HepG2 (cell line): ENCODE measurements around the gene PMVK. TPM values are rescaled to one million over a fixed set of nuclear protein-coding genes. Genes with fewer than 3 reads are reported as not detected.

Source experiments
- ERF ChIP-seq: IDR thresholded peaks from 2 replicates; pipeline ENCODE4 v1.6.1; 2018; ENCODE audit warnings: missing biosample characterization, missing genetic modification reagents
- HNF4G ChIP-seq, 2 experiments: sonication (generic) in 1 of 2; formaldehyde crosslinking in 1 of 2; IDR thresholded peaks; 2 replicates each; pipeline versions ENCODE4 v1.4.0 to v1.6.1; 2011 to 2020; ENCODE audit warnings: borderline replicate concordance in 2 of 2, low read depth in 2 of 2, mild to moderate bottlenecking in 2 of 2, low read length in 1 of 2, missing genetic modification reagents in 1 of 2, moderate library complexity in 1 of 2
- PRPF4 ChIP-seq: fragments of 200-400 bp; formaldehyde crosslinking; IDR thresholded peaks from 2 replicates; pipeline ENCODE4 v1.6.1; 2016; ENCODE audit warnings: low read length, low read depth; ENCODE audit not compliant: poor library complexity, severe bottlenecking
- ZBTB1 ChIP-seq: sonication (generic); formaldehyde crosslinking; IDR thresholded peaks from 2 replicates; pipeline ENCODE4 v1.4.0; 2020; ENCODE audit warnings: missing genetic modification reagents, borderline replicate concordance
- ZC3H13 ChIP-seq: sonication (generic); formaldehyde crosslinking; IDR thresholded peaks from 2 replicates; pipeline ENCODE4 v1.8.1; 2023; ENCODE audit warnings: mild to moderate bottlenecking, missing genetic modification reagents, moderate library complexity
- ZMYM3 ChIP-seq: sonication (generic); formaldehyde crosslinking; IDR thresholded peaks from 2 replicates; pipeline ENCODE4 v1.5.1; 2020; ENCODE audit warnings: mild to moderate bottlenecking, missing genetic modification reagents
- ZNF124 ChIP-seq: sonication (generic); formaldehyde crosslinking; IDR thresholded peaks from 2 replicates; pipeline ENCODE4 v1.4.0; 2020; ENCODE audit warnings: missing genetic modification reagents
- ZNF142 ChIP-seq: sonication (generic); formaldehyde crosslinking; IDR thresholded peaks from 2 replicates; pipeline ENCODE4 v1.4.0; 2020; ENCODE audit warnings: missing genetic modification reagents
- ZNF644 ChIP-seq: IDR thresholded peaks from 2 replicates; pipeline ENCODE4 v1.6.1; 2016; ENCODE audit warnings: low read depth
- ZNF772 ChIP-seq: sonication (generic); formaldehyde crosslinking; IDR thresholded peaks from 2 replicates; pipeline ENCODE4 v1.5.0; 2020; ENCODE audit warnings: mild to moderate bottlenecking, missing genetic modification reagents
- polyA plus RNA-seq, 8 experiments: library from polyadenylated mRNA; depleted of rRNA in 3 of 8; stranded (reverse) in 7 of 8; unstranded in 1 of 8; fragments of >200 nt; fragmentation: Illumina TruSeq in 4 of 8; extraction: Trizol in 4 of 8; gene quantifications; 2 replicates each; pipeline versions ENCODE4 v1.2.1 to v1.2.3, GENCODE V29; 2011 to 2016; ENCODE audit warnings: low read depth in 4 of 8, missing spikeins in 1 of 8, mixed read lengths in 1 of 8; ENCODE audit not compliant: insufficient read depth in 1 of 8
- total RNA-seq, 5 experiments: library from RNA; depleted of rRNA; stranded (reverse); fragments of >200 nt; fragmentation: Illumina TruSeq; extraction: Trizol; gene quantifications; 2 replicates each; pipeline ENCODE4 v1.2.3, GENCODE V29; 2016; ENCODE audit warnings: low read depth in 1 of 5
- TF ChIP-seq, protein P1 (sequence below): IDR thresholded peaks from 2 replicates; pipeline ENCODE4 v1.6.1; 2016; ENCODE audit warnings: low read depth, control low read depth
- TF ChIP-seq, protein P2 (sequence below): sonication (generic); formaldehyde crosslinking; IDR thresholded peaks from 2 replicates; pipeline ENCODE4 v1.4.0; 2020; ENCODE audit warnings: missing genetic modification reagents, low read depth, mild to moderate bottlenecking, borderline replicate concordance
- TF ChIP-seq, protein P3 (sequence below): sonication (generic); formaldehyde crosslinking; IDR thresholded peaks from 2 replicates; pipeline ENCODE4 v1.5.1; 2020; ENCODE audit warnings: missing genetic modification reagents, mild to moderate bottlenecking, borderline replicate concordance
- TF ChIP-seq, protein P4 (sequence below): sonication (generic); formaldehyde crosslinking; IDR thresholded peaks from 2 replicates; pipeline ENCODE4 v1.4.0; 2020; ENCODE audit warnings: missing genetic modification reagents

The PMVK gene
- total and polyA plus RNA-seq, 2 of the 13 experiments (the other 11 are each of a cell fraction or from before 2014, with no cell fraction given): 3.9 to 12.6 TPM

- TF ChIP-seq, protein P1, sequence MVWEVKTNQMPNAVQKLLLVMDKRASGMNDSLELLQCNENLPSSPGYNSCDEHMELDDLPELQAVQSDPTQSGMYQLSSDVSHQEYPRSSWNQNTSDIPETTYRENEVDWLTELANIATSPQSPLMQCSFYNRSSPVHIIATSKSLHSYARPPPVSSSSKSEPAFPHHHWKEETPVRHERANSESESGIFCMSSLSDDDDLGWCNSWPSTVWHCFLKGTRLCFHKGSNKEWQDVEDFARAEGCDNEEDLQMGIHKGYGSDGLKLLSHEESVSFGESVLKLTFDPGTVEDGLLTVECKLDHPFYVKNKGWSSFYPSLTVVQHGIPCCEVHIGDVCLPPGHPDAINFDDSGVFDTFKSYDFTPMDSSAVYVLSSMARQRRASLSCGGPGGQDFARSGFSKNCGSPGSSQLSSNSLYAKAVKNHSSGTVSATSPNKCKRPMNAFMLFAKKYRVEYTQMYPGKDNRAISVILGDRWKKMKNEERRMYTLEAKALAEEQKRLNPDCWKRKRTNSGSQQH (CRISPR knock-in tag): no peak
- TF ChIP-seq ERF (CRISPR knock-in tag) (peak; percentile 64; the same call in 1 of the 2 replicates), ZNF142 (CRISPR knock-in tag) (no peak), ZNF772 (CRISPR knock-in tag) (peak; percentile 45; the same call in 1 of the 2 replicates), ZNF124 (no peak), ZBTB1 (no peak), ZMYM3 (CRISPR knock-in tag) (no peak; the same call in 1 of the 2 replicates), HNF4G (IDR thresholded peaks at IDR 0.05; ENCODE audit: borderline replicate concordance, low read depth, low read length) (peak; percentile 74), HNF4G (CRISPR knock-in tag; IDR thresholded peaks at IDR 0.05; ENCODE audit: borderline replicate concordance, low read depth) (no peak; the same call in 1 of the 2 replicates), ZC3H13 (no peak), PRPF4 (no peak), ZNF644 (CRISPR knock-in tag) (no peak)
- TF ChIP-seq, protein P2, sequence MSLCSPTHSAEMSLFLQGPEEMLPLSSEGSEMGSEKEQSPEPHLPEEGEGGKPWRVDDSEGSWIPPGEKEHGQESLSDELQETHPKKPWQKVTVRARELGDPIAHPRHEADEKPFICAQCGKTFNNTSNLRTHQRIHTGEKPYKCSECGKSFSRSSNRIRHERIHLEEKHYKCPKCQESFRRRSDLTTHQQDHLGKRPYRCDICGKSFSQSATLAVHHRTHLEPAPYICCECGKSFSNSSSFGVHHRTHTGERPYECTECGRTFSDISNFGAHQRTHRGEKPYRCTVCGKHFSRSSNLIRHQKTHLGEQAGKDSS: no peak
- TF ChIP-seq, protein P3, sequence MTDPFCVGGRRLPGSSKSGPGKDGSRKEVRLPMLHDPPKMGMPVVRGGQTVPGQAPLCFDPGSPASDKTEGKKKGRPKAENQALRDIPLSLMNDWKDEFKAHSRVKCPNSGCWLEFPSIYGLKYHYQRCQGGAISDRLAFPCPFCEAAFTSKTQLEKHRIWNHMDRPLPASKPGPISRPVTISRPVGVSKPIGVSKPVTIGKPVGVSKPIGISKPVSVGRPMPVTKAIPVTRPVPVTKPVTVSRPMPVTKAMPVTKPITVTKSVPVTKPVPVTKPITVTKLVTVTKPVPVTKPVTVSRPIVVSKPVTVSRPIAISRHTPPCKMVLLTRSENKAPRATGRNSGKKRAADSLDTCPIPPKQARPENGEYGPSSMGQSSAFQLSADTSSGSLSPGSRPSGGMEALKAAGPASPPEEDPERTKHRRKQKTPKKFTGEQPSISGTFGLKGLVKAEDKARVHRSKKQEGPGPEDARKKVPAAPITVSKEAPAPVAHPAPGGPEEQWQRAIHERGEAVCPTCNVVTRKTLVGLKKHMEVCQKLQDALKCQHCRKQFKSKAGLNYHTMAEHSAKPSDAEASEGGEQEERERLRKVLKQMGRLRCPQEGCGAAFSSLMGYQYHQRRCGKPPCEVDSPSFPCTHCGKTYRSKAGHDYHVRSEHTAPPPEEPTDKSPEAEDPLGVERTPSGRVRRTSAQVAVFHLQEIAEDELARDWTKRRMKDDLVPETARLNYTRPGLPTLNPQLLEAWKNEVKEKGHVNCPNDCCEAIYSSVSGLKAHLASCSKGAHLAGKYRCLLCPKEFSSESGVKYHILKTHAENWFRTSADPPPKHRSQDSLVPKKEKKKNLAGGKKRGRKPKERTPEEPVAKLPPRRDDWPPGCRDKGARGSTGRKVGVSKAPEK: no peak
- TF ChIP-seq, protein P4, sequence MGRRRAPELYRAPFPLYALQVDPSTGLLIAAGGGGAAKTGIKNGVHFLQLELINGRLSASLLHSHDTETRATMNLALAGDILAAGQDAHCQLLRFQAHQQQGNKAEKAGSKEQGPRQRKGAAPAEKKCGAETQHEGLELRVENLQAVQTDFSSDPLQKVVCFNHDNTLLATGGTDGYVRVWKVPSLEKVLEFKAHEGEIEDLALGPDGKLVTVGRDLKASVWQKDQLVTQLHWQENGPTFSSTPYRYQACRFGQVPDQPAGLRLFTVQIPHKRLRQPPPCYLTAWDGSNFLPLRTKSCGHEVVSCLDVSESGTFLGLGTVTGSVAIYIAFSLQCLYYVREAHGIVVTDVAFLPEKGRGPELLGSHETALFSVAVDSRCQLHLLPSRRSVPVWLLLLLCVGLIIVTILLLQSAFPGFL (CRISPR knock-in tag): no peak
Observed at GRCh38 chr1:154931940-154932487, 4.5 kb downstream of the PMVK start (continued).
